Activated CD8-positive, alpha-beta memory T cell treated with anti-CD3 and anti-CD28 coated beads, Interleukin-2, amount 10 ng/mL, durations not matched to agents 7 days and 5 days (primary cell): ENCODE results near the gene VENTX. TPM values are rescaled to one million over a fixed set of nuclear protein-coding genes. Genes with fewer than 3 reads are reported as not detected.

Source experiments
- ATAC-seq: fragments of 150-1000 bp; cut with Tn5 transposase; one replicate; pipeline ENCODE4 v1.10.0; 2021; ENCODE audit warnings: moderate library complexity
- CTCF ChIA-PET: fragments of 350-600 bp; sonication (Branson Sonifier 250); formaldehyde crosslinking; loops from one replicate; lab custom pipeline; 2021; ENCODE audit warnings: antibody characterized with exemption; lab: Charles Lee
- DNase-seq: peaks from one replicate; pipeline ENCODE4 v3.0.0-alpha.2; 2020
- H3K27ac Mint-ChIP-seq: one replicate; pipeline ENCODE4 v1.8.0; 2021; ENCODE audit warnings: mild to moderate bottlenecking, mixed read lengths
- H3K27me3 Mint-ChIP-seq: one replicate; pipeline ENCODE4 v1.8.0; 2021; ENCODE audit warnings: mixed read lengths
- H3K36me3 Mint-ChIP-seq: one replicate; pipeline ENCODE4 v1.8.0; 2021; ENCODE audit warnings: mild to moderate bottlenecking, mixed read lengths
- H3K4me1 Mint-ChIP-seq: one replicate; pipeline ENCODE4 v1.8.0; 2021; ENCODE audit warnings: mixed read lengths
- H3K4me3 Mint-ChIP-seq: one replicate; pipeline ENCODE4 v1.8.0; 2021; ENCODE audit warnings: mild to moderate bottlenecking, moderate library complexity, mixed read lengths
- H3K9me3 Mint-ChIP-seq: one replicate; pipeline ENCODE4 v1.8.0; 2022; ENCODE audit warnings: low read depth, mixed read lengths
- total RNA-seq, 2 experiments: library from RNA; stranded (reverse); gene quantifications; one replicate each; pipeline ENCODE4 v1.2.3, GENCODE V29; 2021

VENTX gene
- total RNA-seq, 2 experiments from 2014 or later: 0.12 TPM; not detected in 1

DNA sequence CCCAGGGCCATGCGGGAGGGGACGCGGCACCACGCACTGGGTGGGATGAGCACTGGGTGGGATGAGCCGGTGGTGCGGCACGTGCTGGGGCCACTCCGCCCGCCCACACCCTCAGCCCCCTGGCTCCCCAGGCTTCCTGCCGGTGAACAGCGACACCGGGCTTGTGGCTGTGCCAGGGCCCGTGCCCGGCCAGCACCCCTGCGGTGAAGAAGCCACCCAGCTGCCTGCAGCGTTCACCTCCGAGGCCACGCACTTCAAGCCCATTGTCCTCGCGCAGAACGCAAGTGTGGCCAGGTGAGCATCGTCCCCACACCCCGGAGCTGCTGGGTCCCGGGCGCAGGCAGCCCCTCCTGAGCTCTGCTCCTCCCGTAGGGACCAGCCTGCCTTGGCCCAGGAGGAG lies 39.4 kb upstream of the VENTX start:
- CTCF ChIA-PET: no interaction called here
- Mint-ChIP-seq H3K27ac (no peak overlapping the region), H3K4me3 (no peak overlapping the region), H3K36me3 (no peaks in the 10 kb centered on the region), H3K4me1 (no peaks in the 10 kb centered on the region), H3K27me3 (peaks cover 4% of the 10 kb centered on the region), H3K9me3 (no peaks in the 10 kb centered on the region)
- DNase-seq: no peak
- ATAC-seq: no peak

GRCh38 chr10:133198621-133199487 lies 38.8 kb upstream of the VENTX start:
- Mint-ChIP-seq H3K4me3 (no peak overlapping the region), H3K9me3 (no peaks in the 10 kb centered on the region), H3K36me3 (no peaks in the 10 kb centered on the region), H3K4me1 (no peaks in the 10 kb centered on the region), H3K27me3 (peaks cover 2% of the 10 kb centered on the region), H3K27ac (no peak overlapping the region)
- no peak for ATAC-seq
- no peak for DNase-seq
- CTCF ChIA-PET: no interaction called here

DNA sequence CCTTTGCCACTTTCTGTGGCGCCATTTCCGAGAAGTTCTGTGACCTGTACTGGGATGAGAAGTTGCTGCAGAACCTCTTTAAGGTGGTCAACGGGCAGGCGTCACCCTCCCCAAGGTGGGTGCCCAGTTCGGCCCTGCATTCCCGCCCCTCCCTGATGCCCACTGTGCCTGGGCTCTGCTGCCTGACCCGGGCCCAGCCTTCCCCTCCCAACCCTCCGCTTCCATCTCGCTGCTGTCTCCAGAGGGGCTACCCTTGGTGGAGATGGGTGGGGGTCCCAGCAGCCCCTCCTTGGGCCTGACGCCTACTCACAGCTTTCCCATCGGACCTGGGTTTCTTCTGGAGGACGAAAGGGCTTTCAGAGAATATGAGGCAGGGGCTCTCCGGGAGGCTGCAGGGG lies 38.2 kb upstream of the VENTX start:
- Mint-ChIP-seq H3K4me3 (no peak overlapping the region), H3K36me3 (no peaks in the 10 kb centered on the region), H3K27me3 (no peaks in the 10 kb centered on the region), H3K9me3 (no peaks in the 10 kb centered on the region), H3K27ac (no peak overlapping the region), H3K4me1 (no peaks in the 10 kb centered on the region)
- no peak for ATAC-seq
- no peak for DNase-seq
- CTCF ChIA-PET: no interaction called here

GRCh38 chr10:133199992-133200611 lies 37.6 kb upstream of the VENTX start:
- Mint-ChIP-seq H3K4me3 (no peak overlapping the region), H3K4me1 (no peaks in the 10 kb centered on the region), H3K36me3 (no peaks in the 10 kb centered on the region), H3K27me3 (no peaks in the 10 kb centered on the region), H3K9me3 (no peaks in the 10 kb centered on the region), H3K27ac (no peak overlapping the region)
- CTCF ChIA-PET: no interaction called here
- DNase-seq (no peak), ATAC-seq (no peak)

- ATAC-seq: no peak
- H3K27me3 Mint-ChIP-seq: no peaks in the 10 kb centered on the region
- H3K9me3 Mint-ChIP-seq: no peaks in the 10 kb centered on the region
- H3K27ac Mint-ChIP-seq: no peak overlapping the region
- CTCF ChIA-PET: no interaction called here
- H3K4me1 Mint-ChIP-seq: no peaks in the 10 kb centered on the region
- H3K36me3 Mint-ChIP-seq: no peaks in the 10 kb centered on the region
- H3K4me3 Mint-ChIP-seq: no peak overlapping the region
- no peak for DNase-seq
These were observed 37.0 kb upstream of the VENTX start for GRCh38 chr10:133200621-133201031.

GRCh38 chr10:133201151-133201947 lies 36.3 kb upstream of the VENTX start:
- Mint-ChIP-seq H3K27me3 (no peaks in the 10 kb centered on the region), H3K4me1 (no peaks in the 10 kb centered on the region), H3K36me3 (no peaks in the 10 kb centered on the region), H3K9me3 (no peaks in the 10 kb centered on the region), H3K4me3 (no peak overlapping the region), H3K27ac (no peak overlapping the region)
- no peak for DNase-seq
- no peak for ATAC-seq
- CTCF ChIA-PET: no interaction called here

- Mint-ChIP-seq H3K4me3 (no peak overlapping the region), H3K27ac (no peak overlapping the region), H3K36me3 (no peaks in the 10 kb centered on the region), H3K27me3 (no peaks in the 10 kb centered on the region), H3K4me1 (no peaks in the 10 kb centered on the region), H3K9me3 (no peaks in the 10 kb centered on the region)
- DNase-seq (no peak), ATAC-seq (no peak)
- CTCF ChIA-PET: no interaction called here
These were observed 35.5 kb upstream of the VENTX start for GRCh38 chr10:133201948-133202725.

GRCh38 chr10:133202778-133203651 lies 34.6 kb upstream of the VENTX start:
- ATAC-seq: no peak
- CTCF ChIA-PET: no interaction called here
- Mint-ChIP-seq H3K9me3 (no peaks in the 10 kb centered on the region), H3K27ac (no peak overlapping the region), H3K27me3 (no peaks in the 10 kb centered on the region), H3K36me3 (no peaks in the 10 kb centered on the region), H3K4me3 (no peak overlapping the region), H3K4me1 (no peaks in the 10 kb centered on the region)
- DNase-seq: no peak

- no peaks in the 10 kb centered on the region for H3K9me3 Mint-ChIP-seq
- no peak overlapping the region for H3K4me3 Mint-ChIP-seq
- DNase-seq (no peak), ATAC-seq (no peak)
- H3K36me3 Mint-ChIP-seq: no peaks in the 10 kb centered on the region
- no peaks in the 10 kb centered on the region for H3K27me3 Mint-ChIP-seq
- CTCF ChIA-PET: no interaction called here
- H3K27ac Mint-ChIP-seq: no peak overlapping the region
- H3K4me1 Mint-ChIP-seq: no peaks in the 10 kb centered on the region
These were observed 33.9 kb upstream of the VENTX start for GRCh38 chr10:133203652-133204195.

- CTCF ChIA-PET: no interaction called here
- H3K4me1 Mint-ChIP-seq: no peaks in the 10 kb centered on the region
- H3K27me3 Mint-ChIP-seq: no peaks in the 10 kb centered on the region
- no peak overlapping the region for H3K4me3 Mint-ChIP-seq
- ATAC-seq (no peak), DNase-seq (no peak)
- no peaks in the 10 kb centered on the region for H3K9me3 Mint-ChIP-seq
- no peaks in the 10 kb centered on the region for H3K36me3 Mint-ChIP-seq
- H3K27ac Mint-ChIP-seq: no peak overlapping the region
These were observed 33.2 kb upstream of the VENTX start for GRCh38 chr10:133204226-133205015.

- H3K36me3 Mint-ChIP-seq: no peaks in the 10 kb centered on the region
- H3K9me3 Mint-ChIP-seq: no peaks in the 10 kb centered on the region
- H3K4me3 Mint-ChIP-seq: no peak overlapping the region
- no peak overlapping the region for H3K27ac Mint-ChIP-seq
- H3K27me3 Mint-ChIP-seq: no peaks in the 10 kb centered on the region
- ATAC-seq (no peak), DNase-seq (no peak)
- no peaks in the 10 kb centered on the region for H3K4me1 Mint-ChIP-seq
- CTCF ChIA-PET: no interaction called here
These were observed 32.5 kb upstream of the VENTX start for GRCh38 chr10:133205146-133205545.
